HFF-Myc (cell line): Measurements from ENCODE around the gene S100A9.

Experiments used
- DNase-seq: peaks from one replicate; pipeline ENCODE4 v3.0.0-alpha.2; 2011; ENCODE audit warnings: low read depth; ENCODE audit errors: extremely low read depth
- H3K4me3 ChIP-seq: replicated peaks from 2 replicates; pipeline ENCODE4 v1.5.1; 2011; ENCODE audit warnings: low read depth, mild to moderate bottlenecking, control low read depth, low read length
- CTCF ChIP-seq: IDR thresholded peaks from 2 replicates; pipeline ENCODE4 v1.5.1; 2012; ENCODE audit warnings: mild to moderate bottlenecking, low read depth, low read length, control low read depth; ENCODE audit errors: missing control alignments

Gene S100A9

DNA sequence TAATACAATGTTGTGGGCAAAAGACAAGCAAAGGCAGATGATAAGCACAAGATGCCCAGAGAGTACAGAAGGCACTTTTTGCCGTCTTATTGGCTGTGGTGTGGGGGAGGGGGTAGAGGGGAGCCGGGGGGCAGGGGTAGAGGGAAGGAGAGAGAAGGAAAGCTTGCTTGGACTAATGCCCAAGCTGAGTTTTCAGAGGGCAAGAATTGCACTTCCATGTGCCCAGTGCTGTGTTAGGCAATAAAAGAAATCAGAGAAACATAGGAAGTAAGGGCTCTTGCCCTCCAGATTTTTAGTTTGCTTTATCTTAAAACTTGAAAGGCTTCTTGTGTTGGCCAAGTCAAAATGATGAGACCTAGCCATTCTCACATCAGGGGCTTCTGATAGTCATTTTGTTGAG is 9.4 kb downstream of the S100A9 start:
- TF ChIP-seq CTCF, result no peak
- DNase-seq, result no peak
- H3K4me3 ChIP-seq, result no peak overlapping the region

DNA sequence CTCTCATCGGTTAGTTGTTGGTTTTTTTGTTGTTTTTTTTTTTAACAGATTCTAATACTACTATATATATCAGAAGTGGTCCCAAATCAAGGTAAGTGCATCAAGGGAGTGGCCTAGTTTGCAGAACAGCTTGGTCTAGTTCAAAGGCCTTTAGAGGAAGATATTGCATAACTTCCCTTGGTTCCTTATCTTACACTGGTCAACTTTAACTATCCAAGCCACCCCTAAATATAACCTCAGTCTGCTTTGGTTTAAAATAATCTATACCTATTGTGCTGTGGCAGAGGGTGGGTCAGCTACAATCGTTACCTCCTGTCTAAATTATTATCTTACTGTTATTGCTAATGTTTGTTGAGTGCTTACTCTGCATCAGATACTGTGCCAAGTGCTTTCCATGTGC is 10.8 kb downstream of the S100A9 start:
- TF ChIP-seq CTCF, result no peak
- no peak overlapping the region for H3K4me3 ChIP-seq
- DNase-seq, result no peak

DNA sequence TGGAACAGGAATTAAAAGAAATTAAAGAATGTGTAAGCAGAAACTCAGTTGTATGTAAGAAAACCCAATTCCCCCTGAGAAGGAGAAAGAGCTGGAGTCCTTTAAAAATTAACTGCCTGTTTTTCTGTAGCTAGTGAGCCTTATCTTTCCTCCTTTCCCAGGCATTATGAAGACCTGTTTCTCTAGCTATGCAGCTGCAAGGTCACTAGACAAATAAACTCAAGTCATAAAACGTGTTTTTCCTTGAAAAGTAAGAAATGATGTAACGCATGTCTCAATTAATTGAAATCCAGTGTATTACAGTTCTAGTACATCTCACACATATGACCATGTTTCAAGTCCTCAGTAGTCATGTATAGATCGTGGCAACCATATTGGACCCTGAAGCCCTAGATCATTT is 12.5 kb downstream of the S100A9 start:
- TF ChIP-seq CTCF, result no peak
- no peak for DNase-seq
- no peak overlapping the region for H3K4me3 ChIP-seq

- TF ChIP-seq CTCF, result no peak
- DNase-seq, result no peak
- no peak overlapping the region for H3K4me3 ChIP-seq
Observed at GRCh38 chr1:153371231-153371630, 13.6 kb downstream of the S100A9 start.

GRCh38 chr1:153372571-153372970 is 14.9 kb downstream of the S100A9 start:
- no peak for DNase-seq
- no peak overlapping the region for H3K4me3 ChIP-seq
- TF ChIP-seq CTCF, result no peak

DNA sequence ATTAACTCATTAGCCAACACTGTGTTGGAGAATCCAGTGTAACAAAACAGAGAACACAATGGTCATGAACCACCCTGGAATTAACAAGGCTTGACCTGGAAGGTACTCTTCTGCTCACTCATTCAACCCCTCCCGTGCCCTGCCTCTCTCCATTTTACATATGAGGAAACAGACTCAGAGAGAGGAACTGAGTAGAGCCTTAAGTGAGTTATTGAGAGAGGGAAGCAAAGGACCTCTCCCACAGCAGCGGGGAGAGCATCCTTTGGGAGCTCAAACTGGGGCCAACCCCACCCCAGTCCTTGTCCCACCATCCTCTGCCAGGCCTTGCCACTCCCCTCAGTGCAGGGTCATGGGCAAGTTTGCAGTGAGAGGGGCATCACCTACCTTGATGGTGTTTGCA is 16.4 kb downstream of the S100A9 start:
- no peak for DNase-seq
- no peak for TF ChIP-seq CTCF
- H3K4me3 ChIP-seq, result no peak overlapping the region

DNA sequence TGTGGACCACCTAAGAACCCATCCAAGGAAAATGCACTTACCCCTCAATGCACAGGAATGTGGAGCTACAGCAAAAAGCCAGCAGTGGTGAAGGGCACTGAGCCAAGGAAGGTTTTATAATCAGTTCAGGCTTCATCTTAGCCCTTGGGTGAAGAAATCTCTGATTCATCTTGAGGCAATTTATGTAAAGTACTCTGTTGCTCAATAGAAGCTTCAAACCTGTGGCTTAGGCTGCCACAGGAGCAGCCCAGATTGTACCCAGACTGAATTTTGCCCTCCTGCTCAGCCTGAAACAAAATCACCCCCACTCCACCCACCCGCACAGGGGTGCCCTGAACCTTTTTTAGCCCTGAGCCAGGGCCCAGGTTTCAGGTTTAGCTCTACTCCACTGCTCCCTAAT is 17.9 kb downstream of the S100A9 start, which contains the start of gene S100A12:
Gene S100A12 (minus strand): TSS at position 111 of the 400 bp plus-strand sequence. CDS start 1,029 bp downstream, outside the sequence.
- H3K4me3 ChIP-seq, result no peak within 1 kb of the TSS
- peak; percentile 17 for DNase-seq

More for the DNA sequence above, 17.9 kb downstream of the S100A9 start, which contains the start of gene S100A12:
- no peak for TF ChIP-seq CTCF
